ENCODE measurements around the gene TEX264. TPM values are rescaled to one million over a fixed set of nuclear protein-coding genes. Genes with fewer than 3 reads are reported as not detected.

Gene TEX264
- total and polyA plus RNA-seq, 9 donors: 27.1 to 88.8 (median 40.2) TPM

GRCh38 chr3:51722362-51722761 is 51.3 kb downstream of the TEX264 start:
- H3K27ac ChIP-seq: no peak overlapping the region
- DNase-seq: no peak
- intact Hi-C loops (cut with DNase I): no loop called here
- no peak overlapping the region for H3K4me3 ChIP-seq
- no peak for TF ChIP-seq EP300 (IDR thresholded peaks at IDR 0.05)
- no peak for TF ChIP-seq CTCF (IDR thresholded peaks at IDR 0.05)
- TF ChIP-seq POLR2A (IDR thresholded peaks at IDR 0.05): no peak
- H3K27me3 ChIP-seq: no peaks in the 10 kb centered on the region
- H3K4me1 ChIP-seq (ENCODE audit: insufficient read depth): no peaks in the 10 kb centered on the region
- H3K36me3 ChIP-seq: no peaks in the 10 kb centered on the region
- 61 to 65% (median 64%) methylated on average over 4 of the region's 4 CpGs for WGBS, 3 donors
- H3K9me3 ChIP-seq: no peaks in the 10 kb centered on the region

GRCh38 chr3:51727500-51727899 is 56.4 kb downstream of the TEX264 start:
- Histone ChIP-seq H3K9me3 (no peaks in the 10 kb centered on the region), H3K36me3 (no peaks in the 10 kb centered on the region), H3K4me1 (ENCODE audit: insufficient read depth) (no peaks in the 10 kb centered on the region), H3K27me3 (no peaks in the 10 kb centered on the region), H3K27ac (no peak overlapping the region), H3K4me3 (no peak overlapping the region)
- intact Hi-C loops (cut with DNase I): loop anchor here in 1 of 4 donors (5.0 kb wide), 1 partner anchor 415 kb away; no protein-coding TSS in a partner anchor
- no peak for DNase-seq
- no peak for TF ChIP-seq EP300 (IDR thresholded peaks at IDR 0.05)
- no peak for TF ChIP-seq CTCF (IDR thresholded peaks at IDR 0.05)
- no peak for TF ChIP-seq POLR2A (IDR thresholded peaks at IDR 0.05)

- TF ChIP-seq POLR2A (IDR thresholded peaks at IDR 0.05) (no peak), CTCF (IDR thresholded peaks at IDR 0.05) (no peak), EP300 (IDR thresholded peaks at IDR 0.05) (no peak)
- Histone ChIP-seq H3K4me3 (no peak overlapping the region), H3K27me3 (no peaks in the 10 kb centered on the region), H3K9me3 (no peaks in the 10 kb centered on the region), H3K36me3 (no peaks in the 10 kb centered on the region), H3K27ac (no peak overlapping the region), H3K4me1 (ENCODE audit: insufficient read depth) (no peaks in the 10 kb centered on the region)
- DNase-seq: no peak
- intact Hi-C loops (cut with DNase I): loop anchor here in 1 of 4 donors (5.0 kb wide), 1 partner anchor 417 kb away; no protein-coding TSS in a partner anchor
Observed at GRCh38 chr3:51729042-51729633, 58.1 kb downstream of the TEX264 start.

- Histone ChIP-seq H3K27ac (no peak overlapping the region), H3K4me1 (ENCODE audit: insufficient read depth) (no peaks in the 10 kb centered on the region), H3K4me3 (no peak overlapping the region), H3K36me3 (no peaks in the 10 kb centered on the region), H3K27me3 (no peaks in the 10 kb centered on the region), H3K9me3 (no peaks in the 10 kb centered on the region)
- 88 to 95% (median 90%) methylated on average over 4 of the region's 4 CpGs for WGBS, 3 donors
- no peak for DNase-seq
- TF ChIP-seq POLR2A (IDR thresholded peaks at IDR 0.05) (no peak), CTCF (IDR thresholded peaks at IDR 0.05) (no peak), EP300 (IDR thresholded peaks at IDR 0.05) (no peak)
- intact Hi-C loops (cut with DNase I): no loop called here
Observed at GRCh38 chr3:51733859-51734571, 63.0 kb downstream of the TEX264 start.
